GM12891 (cell line): ENCODE data around the gene SMIM24.

Experiments used
- DNase-seq: peaks from one replicate; pipeline ENCODE4 v3.0.0; 2011; ENCODE audit warnings: low spot score; ENCODE audit not compliant: insufficient read length
- FAIRE-seq: peaks from 2 replicates; lab custom pipeline; 2011; peaks lifted over from hg19 to GRCh38; lab: Jason Lieb, UNC
- PAX5 ChIP-seq: IDR thresholded peaks from 2 replicates; pipeline ENCODE4 v1.6.1; 2011; ENCODE audit warnings: low read length, moderate library complexity, mild to moderate bottlenecking; ENCODE audit not compliant: insufficient read depth, severe bottlenecking
- POLR2A ChIP-seq: IDR thresholded peaks from 2 replicates; pipeline ENCODE4 v1.6.1; 2011; ENCODE audit warnings: low read depth, low read length, control low read depth
- POLR2AphosphoS5 ChIP-seq: IDR thresholded peaks from 2 replicates; pipeline ENCODE4 v1.6.1; 2011; ENCODE audit warnings: low read depth, low read length, control low read depth
- POU2F2 ChIP-seq: IDR thresholded peaks from 2 replicates; pipeline ENCODE4 v1.6.1; 2011; ENCODE audit warnings: low read depth, mild to moderate bottlenecking, control low read depth, low read length, moderate library complexity
- SPI1 ChIP-seq: IDR thresholded peaks from 2 replicates; pipeline ENCODE4 v1.6.1; 2011; ENCODE audit warnings: low read depth, low read length, control low read depth
- TAF1 ChIP-seq: IDR thresholded peaks from 2 replicates; pipeline ENCODE4 v1.6.1; 2011; ENCODE audit warnings: low read depth, low read length, control low read depth

SMIM24 gene

DNA sequence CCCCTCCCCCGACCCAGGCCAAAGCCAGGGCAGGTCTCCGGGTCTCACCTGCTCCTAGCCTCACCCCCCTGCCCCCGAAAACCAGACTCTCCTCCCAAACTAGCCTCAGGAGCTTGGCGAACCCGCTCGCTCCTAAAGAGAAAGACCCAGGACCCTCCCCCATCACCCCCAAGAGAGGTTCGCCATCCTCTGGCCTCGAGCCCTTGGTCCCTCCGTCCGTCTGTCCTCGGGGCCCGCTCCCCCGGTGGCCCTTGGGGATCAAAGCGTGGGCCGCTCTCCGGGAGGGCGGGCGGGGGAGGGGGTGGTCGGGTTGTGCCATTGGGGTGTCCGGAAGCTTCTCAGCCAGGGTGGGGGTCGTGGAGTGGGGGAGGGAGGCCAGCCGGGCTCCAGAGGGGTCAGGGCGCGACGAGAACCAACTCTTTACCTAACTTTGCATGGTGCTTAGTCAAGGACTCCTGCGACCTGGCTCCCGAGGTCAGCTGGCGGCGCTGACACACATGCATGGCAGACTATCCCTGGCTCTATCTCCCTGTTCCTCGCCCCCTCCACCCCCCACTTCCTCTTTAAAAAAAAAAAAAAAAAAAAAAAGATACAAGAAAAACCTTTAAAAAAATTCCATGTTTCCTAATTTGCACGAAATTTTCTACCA lies 15.6 kb downstream of the SMIM24 start:
- FAIRE-seq (no peak), DNase-seq (no peak)
- TF ChIP-seq POLR2A (no peak), TAF1 (no peak), POU2F2 (no peak), PAX5 (no peak), SPI1 (no peak), POLR2AphosphoS5 (no peak)

DNA sequence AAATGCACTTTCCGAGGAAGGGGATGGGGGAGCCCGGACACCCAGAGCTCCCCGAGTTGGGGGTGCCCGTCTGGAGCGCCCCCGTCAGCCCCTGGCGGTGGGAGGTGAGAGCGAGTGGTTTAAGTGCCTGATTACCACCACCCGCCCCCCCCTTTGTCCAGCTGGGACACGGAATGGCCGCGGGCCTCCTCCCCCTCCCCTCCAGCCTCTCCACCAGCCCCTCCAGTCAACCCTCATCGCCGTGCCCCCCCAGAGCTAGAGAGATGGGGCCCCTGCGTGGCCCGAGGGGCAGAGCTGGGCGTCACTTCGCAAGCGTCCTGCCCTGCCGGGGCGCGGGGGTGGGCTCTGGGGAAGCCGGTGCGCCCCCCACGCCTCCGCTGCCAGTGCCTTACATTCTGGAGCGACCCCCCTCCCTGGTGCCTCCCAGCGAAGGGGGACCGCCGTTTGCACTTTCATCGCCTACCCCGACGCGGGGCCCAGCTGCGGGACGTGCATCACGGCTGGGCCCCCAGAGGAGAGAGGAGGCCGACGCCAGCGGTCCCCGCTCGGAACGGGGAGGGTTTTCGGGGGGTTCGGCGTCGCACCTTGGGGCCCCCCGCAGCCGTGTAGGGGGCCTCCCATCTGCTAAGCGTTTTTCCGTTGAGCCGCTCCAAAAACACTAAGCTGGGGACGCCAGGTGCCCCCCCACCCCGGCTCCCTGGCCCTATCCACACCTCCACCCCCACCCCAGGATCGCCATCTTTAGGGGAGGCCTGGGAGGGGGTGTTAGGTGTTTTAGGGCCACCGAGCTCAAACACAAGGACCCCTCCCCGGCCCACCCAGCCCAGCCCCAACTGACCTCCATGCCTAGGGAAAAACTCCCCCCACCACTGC lies 16.4 kb downstream of the SMIM24 start:
- DNase-seq: no peak
- TF ChIP-seq PAX5 (no peak), POU2F2 (no peak), POLR2AphosphoS5 (no peak), POLR2A (no peak), SPI1 (no peak), TAF1 (no peak)
- FAIRE-seq: no peak

- TF ChIP-seq POLR2A (no peak), POLR2AphosphoS5 (no peak), PAX5 (no peak), POU2F2 (no peak), SPI1 (no peak)
- FAIRE-seq: no peak
These were observed 17.2 kb downstream of the SMIM24 start for GRCh38 chr19:3462991-3463713.

GRCh38 chr19:3459965-3460582 lies 20.3 kb downstream of the SMIM24 start:
- no peak for FAIRE-seq
- no peak for DNase-seq
- TF ChIP-seq POLR2A (no peak), PAX5 (no peak)

More at GRCh38 chr19:3462991-3463713, 17.2 kb downstream of the SMIM24 start:
- DNase-seq: no peak

DNA sequence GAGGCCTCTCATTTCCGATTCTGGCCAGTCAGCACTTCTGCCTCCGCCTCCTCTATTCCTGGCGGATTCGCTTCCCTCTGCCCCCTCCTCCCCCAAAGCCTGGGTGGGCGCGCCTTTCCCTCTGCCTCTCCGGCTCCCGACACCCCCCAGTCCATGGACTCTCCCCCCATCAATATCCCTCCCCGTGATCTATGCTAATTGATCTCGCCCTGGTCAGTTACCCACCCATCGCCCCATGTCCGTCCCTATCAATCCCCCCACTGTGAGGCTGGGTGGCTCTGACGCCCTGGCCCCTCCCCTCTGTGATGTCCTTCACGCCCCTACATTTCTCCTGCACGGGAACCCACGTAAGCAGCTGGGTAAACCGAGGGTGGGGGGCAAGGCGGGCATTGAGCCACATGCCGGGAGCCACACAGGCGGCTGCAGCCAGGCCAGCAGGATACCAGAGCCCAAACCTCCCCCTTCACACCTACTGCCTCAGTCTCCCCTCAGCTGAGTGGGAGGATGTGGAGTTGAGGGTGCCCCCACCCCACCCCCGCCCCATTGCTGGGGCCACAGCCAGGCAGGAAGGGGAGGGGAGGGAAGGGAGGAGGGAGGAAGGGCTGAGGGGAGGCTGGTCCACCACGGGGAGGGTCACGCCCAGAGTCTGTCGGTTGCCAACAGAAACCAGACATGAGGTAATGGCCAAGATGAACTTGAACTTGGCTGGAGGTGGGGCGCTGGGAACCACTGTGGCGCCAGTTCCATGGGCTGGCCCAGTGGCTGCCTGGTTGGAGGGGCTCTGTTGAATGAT lies 21.0 kb downstream of the SMIM24 start:
- no peak for FAIRE-seq
- no peak for DNase-seq
- no peak for TF ChIP-seq PAX5

- no peak for DNase-seq
- FAIRE-seq: no peak
- TF ChIP-seq SPI1 (no peak), PAX5 (no peak), POLR2A (no peak), TAF1 (no peak), POU2F2 (no peak), POLR2AphosphoS5 (no peak)
These were observed 21.9 kb downstream of the SMIM24 start for GRCh38 chr19:3458229-3459088.

DNA sequence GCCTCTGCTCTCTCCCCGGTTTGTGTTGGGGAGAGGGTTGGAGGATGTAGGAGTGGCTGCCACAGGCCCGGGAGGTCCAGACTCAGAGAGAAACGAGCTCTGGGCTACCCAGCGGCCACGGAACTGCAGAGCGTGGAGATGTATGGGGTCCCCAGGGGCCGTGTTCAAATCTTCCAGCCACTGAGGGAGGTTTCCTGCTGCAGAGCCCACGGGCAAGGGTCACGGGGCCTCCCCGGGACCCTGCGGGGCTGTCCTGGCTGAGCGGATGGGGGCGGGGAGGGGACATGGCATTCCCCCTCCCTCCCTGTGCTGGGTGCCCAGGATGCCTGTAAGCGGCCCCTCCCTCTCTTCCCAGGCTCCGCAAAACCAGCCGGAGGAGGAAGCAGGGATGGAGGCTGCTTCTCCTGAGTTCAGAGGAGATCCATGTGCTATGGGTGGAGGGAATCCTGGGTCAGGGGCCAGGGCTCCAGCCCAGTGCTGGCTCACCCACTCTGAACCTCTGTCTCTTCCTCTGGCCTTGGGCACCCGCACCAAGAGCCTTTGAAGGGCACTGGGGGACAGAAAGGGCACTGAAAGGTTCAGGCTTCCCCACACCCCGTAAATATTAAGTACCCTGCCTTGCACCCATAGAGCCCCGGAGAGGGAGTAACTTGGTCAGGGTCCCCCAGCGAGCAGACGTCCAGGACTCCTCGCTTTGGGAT lies 22.6 kb downstream of the SMIM24 start:
- TF ChIP-seq POU2F2 (no peak), TAF1 (no peak), PAX5 (no peak), POLR2AphosphoS5 (no peak), POLR2A (no peak), SPI1 (no peak)
- DNase-seq: no peak
- FAIRE-seq: no peak
